PC-9 (cell line): ENCODE data around the gene ATRNL1.

ENCODE experiments used
- EZH2 ChIP-seq: fragments of 200-600 bp; sonication (generic); IDR thresholded peaks from 2 replicates; pipeline ENCODE4 v1.8.0; 2017; ENCODE audit warnings: antibody characterized with exemption, low read depth
- TF ChIP-seq, protein P1 (sequence below): fragments of 200-600 bp; sonication (generic); conservative IDR thresholded peaks from 2 replicates; pipeline ENCODE4 v1.6.1; 2017; ENCODE audit warnings: mixed run types, antibody characterized with exemption, mild to moderate bottlenecking, moderate library complexity

DNA sequence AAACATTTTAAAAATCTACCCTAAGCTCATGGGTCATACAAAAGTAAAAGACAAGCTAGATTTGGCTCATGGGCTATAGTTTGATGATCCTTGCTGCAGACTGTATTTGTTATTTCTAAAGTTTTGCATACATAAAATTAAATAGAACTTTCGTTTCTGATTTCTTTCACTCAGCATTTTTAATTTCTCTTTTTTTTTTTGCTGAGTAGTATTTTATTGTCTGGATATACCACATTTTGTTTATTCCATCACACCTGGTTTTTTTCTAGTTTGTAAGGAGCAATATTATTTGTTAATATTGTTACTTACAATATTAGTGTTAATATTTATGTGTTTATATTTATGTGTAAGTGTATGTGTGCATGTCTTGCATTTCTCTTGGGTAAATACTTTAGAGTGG lies 291.5 kb downstream of the ATRNL1 start:
- TF ChIP-seq, protein P1, sequence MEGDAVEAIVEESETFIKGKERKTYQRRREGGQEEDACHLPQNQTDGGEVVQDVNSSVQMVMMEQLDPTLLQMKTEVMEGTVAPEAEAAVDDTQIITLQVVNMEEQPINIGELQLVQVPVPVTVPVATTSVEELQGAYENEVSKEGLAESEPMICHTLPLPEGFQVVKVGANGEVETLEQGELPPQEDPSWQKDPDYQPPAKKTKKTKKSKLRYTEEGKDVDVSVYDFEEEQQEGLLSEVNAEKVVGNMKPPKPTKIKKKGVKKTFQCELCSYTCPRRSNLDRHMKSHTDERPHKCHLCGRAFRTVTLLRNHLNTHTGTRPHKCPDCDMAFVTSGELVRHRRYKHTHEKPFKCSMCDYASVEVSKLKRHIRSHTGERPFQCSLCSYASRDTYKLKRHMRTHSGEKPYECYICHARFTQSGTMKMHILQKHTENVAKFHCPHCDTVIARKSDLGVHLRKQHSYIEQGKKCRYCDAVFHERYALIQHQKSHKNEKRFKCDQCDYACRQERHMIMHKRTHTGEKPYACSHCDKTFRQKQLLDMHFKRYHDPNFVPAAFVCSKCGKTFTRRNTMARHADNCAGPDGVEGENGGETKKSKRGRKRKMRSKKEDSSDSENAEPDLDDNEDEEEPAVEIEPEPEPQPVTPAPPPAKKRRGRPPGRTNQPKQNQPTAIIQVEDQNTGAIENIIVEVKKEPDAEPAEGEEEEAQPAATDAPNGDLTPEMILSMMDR = no peak
- no peak for TF ChIP-seq EZH2
